ENCODE data around the gene LUZP4.
"Not testable (repeated sequence)": the region's sequence is repeated elsewhere in the genome, so short reads cannot be mapped to it uniquely, and the experiment has no call there.

Gene LUZP4

GRCh38 chrX:115289465-115289864 lies at the start of gene LUZP4:
TSS of gene LUZP4 (plus strand) at chrX:115289715. CDS start at chrX:115289760, 45 bp downstream.
- DNase-seq: peak; percentile 27

- DNase-seq: no peak
Measured at GRCh38 chrX:115251458-115252233, 37.9 kb upstream of the LUZP4 start.

DNA sequence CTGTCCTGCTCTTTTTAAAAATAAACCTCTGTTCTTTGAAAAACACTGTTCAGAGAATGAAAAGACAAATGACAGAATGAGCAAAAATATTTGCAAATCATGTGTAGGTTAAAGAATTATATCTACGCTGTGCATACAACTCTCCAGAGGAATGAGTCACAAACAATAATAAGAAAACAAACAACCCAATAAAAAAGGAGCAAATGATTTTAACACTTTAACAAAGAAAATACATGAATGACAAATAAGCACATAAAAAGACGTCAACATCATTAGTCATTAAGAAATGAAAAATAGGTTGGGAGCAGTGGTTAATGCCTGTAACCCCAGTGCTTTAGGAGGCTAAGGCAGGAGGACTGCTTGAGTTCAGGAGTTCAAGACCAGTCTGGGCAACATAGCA lies 34.5 kb upstream of the LUZP4 start:
- DNase-seq: no peak

- no peak for DNase-seq
Measured at GRCh38 chrX:115257711-115258110, 31.8 kb upstream of the LUZP4 start.

GRCh38 chrX:115259238-115259875 lies 30.2 kb upstream of the LUZP4 start:
- no peak for DNase-seq

- DNase-seq: no peak
Measured at GRCh38 chrX:115260330-115260729, 29.2 kb upstream of the LUZP4 start.

DNA sequence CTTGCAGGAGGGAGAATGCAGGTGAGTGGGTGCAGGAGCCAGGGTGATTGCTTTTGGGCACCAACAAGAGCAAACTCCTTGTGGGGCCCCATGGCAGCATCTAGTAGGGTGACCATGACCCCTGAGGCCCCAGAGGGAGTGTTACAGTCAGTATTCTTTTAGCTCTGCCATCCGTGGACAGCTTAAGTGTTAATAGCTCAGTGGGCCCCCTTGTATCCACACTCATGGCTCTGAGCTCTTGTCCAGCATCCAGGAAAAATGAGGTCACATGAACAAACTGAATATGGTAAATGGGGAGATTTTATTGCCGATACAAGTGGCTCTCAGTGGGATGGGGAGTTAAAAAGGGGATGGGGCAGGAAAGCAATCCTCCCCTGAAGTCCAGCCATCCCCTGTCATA lies 28.4 kb upstream of the LUZP4 start:
- DNase-seq: no peak

GRCh38 chrX:115264009-115264408 lies 25.5 kb upstream of the LUZP4 start:
- no peak for DNase-seq

DNA sequence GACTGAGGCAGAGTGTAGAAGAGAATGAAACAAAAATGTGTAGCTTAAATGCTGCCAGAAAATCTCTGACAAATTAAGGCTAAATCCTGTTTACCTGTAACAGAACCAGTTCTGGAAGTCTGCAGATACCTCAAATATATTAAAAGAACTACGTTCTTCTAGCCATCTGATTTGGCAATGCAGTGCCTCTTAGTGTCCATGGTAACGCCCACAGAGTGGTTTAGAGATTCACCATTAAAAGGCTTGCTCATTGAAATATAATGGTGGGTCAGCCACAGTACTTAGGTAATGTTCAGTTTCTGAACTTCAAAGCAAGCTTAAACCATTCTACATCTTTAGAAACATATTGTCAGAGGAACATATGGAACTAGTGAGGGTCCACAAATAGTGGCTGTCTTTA lies 23.2 kb upstream of the LUZP4 start:
- DNase-seq: no peak

- DNase-seq: no peak
Measured at GRCh38 chrX:115268421-115268820, 21.1 kb upstream of the LUZP4 start.

GRCh38 chrX:115269051-115269683 lies 20.3 kb upstream of the LUZP4 start:
- DNase-seq: no peak

GRCh38 chrX:115284877-115285276 lies 4.6 kb upstream of the LUZP4 start:
- DNase-seq: no peak

- no peak for DNase-seq
Measured at GRCh38 chrX:115297189-115297588, 7.7 kb downstream of the LUZP4 start.

DNA sequence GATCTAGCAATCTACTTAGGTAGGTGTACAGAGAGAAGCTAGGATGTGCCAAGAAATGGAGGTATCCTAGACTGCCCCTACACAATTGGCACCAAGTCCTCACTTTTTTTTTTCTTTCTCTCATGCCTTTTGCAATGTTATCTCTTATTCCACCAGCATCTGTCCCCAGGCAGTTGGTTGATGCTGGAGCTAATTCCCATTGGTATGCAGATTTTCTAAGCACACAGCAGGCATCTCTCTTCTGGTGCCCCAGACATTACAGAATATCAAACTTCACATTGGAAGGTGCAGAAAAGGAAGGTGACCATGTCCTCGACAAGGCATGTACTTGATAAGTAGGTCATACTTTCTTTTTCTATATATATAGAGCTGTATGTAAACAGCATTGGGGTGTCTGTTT lies 21.6 kb downstream of the LUZP4 start:
- DNase-seq: no peak

- no peak for DNase-seq
Measured at GRCh38 chrX:115311601-115312001, 22.1 kb downstream of the LUZP4 start.

DNA sequence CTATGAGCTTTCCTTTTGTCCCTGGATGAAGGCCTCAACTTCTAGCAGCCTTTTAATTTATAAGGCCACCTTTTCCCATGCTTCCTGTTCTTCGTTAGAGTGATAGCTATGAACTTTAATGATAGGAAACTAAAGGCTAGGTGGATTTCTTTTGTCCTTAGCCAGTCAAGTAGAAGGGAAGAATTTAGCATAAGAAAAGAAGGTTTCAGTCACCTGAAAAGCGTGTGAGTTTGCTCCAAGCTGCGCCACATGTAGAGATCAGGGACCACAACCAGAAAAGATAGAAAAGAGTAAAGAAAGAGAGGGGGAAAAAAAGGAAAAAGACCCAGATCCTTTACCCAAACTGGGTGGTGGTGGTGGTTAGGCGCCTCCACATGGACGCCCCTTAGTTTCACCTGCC lies 28.6 kb downstream of the LUZP4 start:
- DNase-seq: no peak

GRCh38 chrX:115322375-115322774 lies 32.9 kb downstream of the LUZP4 start:
- no peak for DNase-seq

GRCh38 chrX:115324194-115324593 lies 34.7 kb downstream of the LUZP4 start:
- no peak for DNase-seq

DNA sequence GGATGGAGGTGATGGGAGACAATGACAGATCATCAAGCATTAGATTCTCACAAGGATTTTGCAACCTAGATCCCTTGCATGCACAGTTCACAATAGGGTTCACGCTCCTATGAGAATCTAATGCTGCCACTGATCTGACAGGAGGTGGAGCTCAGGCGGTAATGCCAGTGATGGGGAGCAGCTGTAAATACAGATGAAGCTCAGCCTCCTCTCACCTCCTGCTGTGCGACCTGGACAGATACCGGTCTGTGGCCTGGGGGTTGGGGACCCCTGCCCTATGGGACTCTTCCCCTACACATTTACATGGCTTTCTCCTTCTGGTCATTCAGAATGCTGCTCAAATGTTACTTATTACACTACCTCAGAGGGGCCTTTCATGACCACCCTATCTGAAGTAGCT lies 39.8 kb downstream of the LUZP4 start:
- DNase-seq: not testable (repeated sequence)

DNA sequence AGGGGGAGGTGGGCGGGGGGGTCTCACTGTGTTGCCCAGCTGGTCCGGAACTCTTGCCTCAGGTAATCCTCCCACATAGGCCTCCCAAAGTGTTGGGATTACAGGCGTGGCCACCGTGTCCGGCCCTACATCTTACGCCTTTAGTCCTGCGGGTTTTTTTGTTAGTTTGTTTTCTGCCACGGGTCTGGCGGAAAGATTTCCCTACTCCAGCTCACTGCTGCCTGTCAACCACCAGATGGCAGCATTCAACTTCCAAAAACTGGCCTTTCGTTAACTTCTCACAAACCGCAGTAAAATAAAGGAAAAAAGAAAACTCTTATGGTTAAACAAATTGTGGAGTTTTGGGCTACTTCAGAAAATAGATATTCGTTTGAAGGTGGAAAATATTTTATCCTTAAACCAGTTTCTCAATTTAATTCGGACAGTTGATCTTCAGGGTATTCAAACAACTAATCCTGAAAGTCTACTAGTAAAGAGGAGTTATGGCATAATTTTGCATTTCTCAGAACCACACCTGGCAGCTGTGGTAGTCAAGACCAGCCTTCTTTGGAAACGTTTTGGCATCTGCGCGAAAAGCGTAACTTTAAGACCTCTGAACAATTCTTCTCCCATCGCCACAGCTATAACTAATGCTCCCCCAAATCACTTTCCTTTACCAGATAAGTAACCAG lies 41.1 kb downstream of the LUZP4 start:
- peak; percentile 32 for DNase-seq

DNA sequence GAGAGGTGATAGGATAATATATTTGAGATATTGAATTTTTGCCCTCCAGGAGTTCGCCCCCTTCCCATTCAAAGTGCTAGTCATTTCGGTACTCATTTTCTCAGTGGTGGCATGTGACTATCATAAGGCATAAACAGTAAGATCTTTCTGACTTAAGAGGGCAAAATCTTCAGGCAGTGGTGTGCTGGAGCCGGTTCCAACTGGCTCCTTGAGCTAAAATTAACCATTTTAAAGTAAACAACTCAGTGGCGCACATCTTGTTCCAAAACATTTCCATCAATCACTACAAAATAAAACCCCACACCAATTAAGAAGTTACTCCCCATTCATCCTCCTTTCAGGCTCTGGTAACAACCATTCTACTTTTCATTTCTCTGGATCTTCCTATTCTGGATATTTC lies 43.3 kb downstream of the LUZP4 start:
- no peak for DNase-seq

DNA sequence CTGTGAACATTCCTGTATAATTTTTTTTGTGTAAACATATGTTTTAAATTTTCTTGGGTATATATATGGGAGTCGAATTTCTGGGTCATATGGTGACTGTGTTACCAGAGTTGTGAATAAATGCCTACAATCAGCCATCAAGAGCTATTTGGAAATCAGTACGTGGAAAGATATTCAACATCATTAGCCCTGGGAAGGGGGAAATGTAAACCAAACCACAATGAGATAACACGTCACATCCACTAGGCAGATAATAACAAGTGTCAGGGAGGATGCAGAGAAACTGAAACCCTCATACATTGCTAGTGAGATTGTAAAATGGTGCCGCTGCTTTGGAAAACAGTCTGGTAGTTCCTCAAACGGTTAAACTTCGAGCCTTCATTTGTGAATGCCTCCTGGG lies 43.9 kb downstream of the LUZP4 start:
- no peak for DNase-seq

- no peak for DNase-seq
Measured at GRCh38 chrX:115337491-115338144, 48.1 kb downstream of the LUZP4 start.

Measured in NCI-H510A treated with DMSO at 0.1 percent for 48 hours (cell line).